ENCODE results near the gene CTNNA2. TPM values are rescaled to one million over a fixed set of nuclear protein-coding genes. Genes with fewer than 3 reads are reported as not detected.
A peak's percentile ranks its signal among the peaks of the same experiment; 100 is the strongest.

Gene CTNNA2
- total RNA-seq, 2 donors from 2014 or later, result not detected

GRCh38 chr2:79695248-79695647 lies 182.4 kb downstream of the CTNNA2 start:
- intact Hi-C loops (cut with DNase I), result no loop called here
- DNase-seq (no peak), ATAC-seq (no peak)

GRCh38 chr2:79697200-79697599 lies 184.3 kb downstream of the CTNNA2 start:
- DNase-seq (no peak), ATAC-seq (no peak)
- intact Hi-C loops (cut with DNase I), result no loop called here

- ATAC-seq, result no peak
- intact Hi-C loops (cut with DNase I), result no loop called here
- DNase-seq, result no peak
Observed at GRCh38 chr2:79700651-79701050, 187.8 kb downstream of the CTNNA2 start.

GRCh38 chr2:79702905-79703304 lies 190.1 kb downstream of the CTNNA2 start:
- no peak for DNase-seq
- intact Hi-C loops (cut with DNase I), result no loop called here
- no peak for ATAC-seq

- ATAC-seq, result no peak
- intact Hi-C loops (cut with DNase I), result no loop called here
- no peak for DNase-seq
Observed at GRCh38 chr2:79711098-79711497, 198.2 kb downstream of the CTNNA2 start.

GRCh38 chr2:79713131-79713785 lies 200.4 kb downstream of the CTNNA2 start:
- DNase-seq (no peak), ATAC-seq (no peak)
- intact Hi-C loops (cut with DNase I), result no loop called here

- intact Hi-C loops (cut with DNase I), result no loop called here
- DNase-seq (no peak), ATAC-seq (no peak)
Observed at GRCh38 chr2:79714283-79714682, 201.4 kb downstream of the CTNNA2 start.

- intact Hi-C loops (cut with DNase I), result no loop called here
- ATAC-seq (no peak), DNase-seq (no peak)
Observed at GRCh38 chr2:79715338-79715737, 202.5 kb downstream of the CTNNA2 start.

GRCh38 chr2:79716266-79716665 lies 203.4 kb downstream of the CTNNA2 start:
- intact Hi-C loops (cut with DNase I), result no loop called here
- ATAC-seq (no peak), DNase-seq (no peak)

- ATAC-seq (peak in 1 of 2 donors; percentile 29), DNase-seq (no peak)
- intact Hi-C loops (cut with DNase I), result no loop called here
Observed at GRCh38 chr2:79717364-79718007, 204.6 kb downstream of the CTNNA2 start.

GRCh38 chr2:79721061-79721460 lies 208.2 kb downstream of the CTNNA2 start:
- intact Hi-C loops (cut with DNase I), result no loop called here
- DNase-seq (no peak), ATAC-seq (no peak)

GRCh38 chr2:79721966-79722365 lies 209.1 kb downstream of the CTNNA2 start:
- ATAC-seq, result no peak
- no peak for DNase-seq
- intact Hi-C loops (cut with DNase I), result no loop called here

- intact Hi-C loops (cut with DNase I), result no loop called here
- ATAC-seq, result peak in 1 of 2 donors; percentile 52
- no peak for DNase-seq
Observed at GRCh38 chr2:79723830-79724229, 211.0 kb downstream of the CTNNA2 start.

- ATAC-seq, result no peak
- no peak for DNase-seq
- intact Hi-C loops (cut with DNase I), result no loop called here
Observed at GRCh38 chr2:79729532-79729931, 216.7 kb downstream of the CTNNA2 start.

GRCh38 chr2:79734518-79734917 lies 221.7 kb downstream of the CTNNA2 start:
- DNase-seq (no peak), ATAC-seq (no peak)
- intact Hi-C loops (cut with DNase I), result no loop called here

- intact Hi-C loops (cut with DNase I), result no loop called here
- DNase-seq (no peak), ATAC-seq (no peak)
Observed at GRCh38 chr2:79740879-79741443, 228.1 kb downstream of the CTNNA2 start.

GRCh38 chr2:79750321-79750720 lies 237.5 kb downstream of the CTNNA2 start:
- intact Hi-C loops (cut with DNase I), result no loop called here
- ATAC-seq (no peak), DNase-seq (no peak)

GRCh38 chr2:79757526-79757925 lies 244.7 kb downstream of the CTNNA2 start:
- DNase-seq (no peak), ATAC-seq (no peak)
- intact Hi-C loops (cut with DNase I), result no loop called here

GRCh38 chr2:79758042-79758441 lies 245.2 kb downstream of the CTNNA2 start:
- DNase-seq, result no peak
- no peak for ATAC-seq
- intact Hi-C loops (cut with DNase I), result no loop called here

GRCh38 chr2:79758749-79759282 lies 246.0 kb downstream of the CTNNA2 start:
- intact Hi-C loops (cut with DNase I), result no loop called here
- no peak for DNase-seq
- no peak for ATAC-seq

GRCh38 chr2:79770926-79771325 lies 258.1 kb downstream of the CTNNA2 start:
- no peak for DNase-seq
- intact Hi-C loops (cut with DNase I), result no loop called here
- no peak for ATAC-seq

All from left cardiac atrium (tissue), 4 donors.